ENCODE measurements around the gene FTL.

DNA sequence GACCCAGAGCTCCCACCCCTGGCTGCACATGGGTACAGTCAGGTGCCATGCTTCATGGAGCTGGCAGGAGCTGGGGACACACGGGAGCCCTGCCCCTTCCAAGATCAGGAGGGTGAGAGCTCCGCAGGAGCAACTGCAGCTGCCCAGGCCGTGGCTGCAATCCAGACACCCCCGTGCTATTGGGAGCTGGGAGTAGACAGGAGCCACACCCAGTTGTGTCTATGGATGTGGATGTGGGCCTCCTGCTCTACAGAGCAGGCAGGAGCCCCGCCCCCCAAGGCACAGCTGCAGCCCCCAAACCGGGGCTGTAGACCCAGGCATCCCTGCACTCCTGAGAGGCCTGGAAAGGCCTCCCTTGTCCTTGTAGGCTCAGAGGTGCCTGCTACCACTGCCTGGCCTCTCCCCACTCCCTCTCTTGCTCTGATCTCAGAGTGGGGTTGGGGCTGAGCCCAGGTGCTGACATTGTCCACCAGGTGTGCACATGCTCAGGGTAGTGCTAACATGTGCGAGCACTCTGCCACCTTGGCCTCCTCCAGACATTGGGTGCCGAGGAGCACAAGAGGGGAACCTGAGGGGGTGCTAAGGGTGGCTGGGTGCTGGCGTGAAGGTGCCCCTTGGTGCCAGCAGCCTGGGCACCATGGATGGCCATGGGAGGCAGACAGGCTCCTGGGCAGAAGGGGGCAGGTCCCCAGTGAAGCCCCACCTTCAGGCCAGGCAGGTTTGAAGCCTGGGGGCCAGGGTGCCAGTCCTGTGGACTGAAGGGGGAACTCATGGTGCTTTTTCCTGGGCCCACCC lies 18.4 kb upstream of the FTL start:
- TF ChIP-seq, protein P1, sequence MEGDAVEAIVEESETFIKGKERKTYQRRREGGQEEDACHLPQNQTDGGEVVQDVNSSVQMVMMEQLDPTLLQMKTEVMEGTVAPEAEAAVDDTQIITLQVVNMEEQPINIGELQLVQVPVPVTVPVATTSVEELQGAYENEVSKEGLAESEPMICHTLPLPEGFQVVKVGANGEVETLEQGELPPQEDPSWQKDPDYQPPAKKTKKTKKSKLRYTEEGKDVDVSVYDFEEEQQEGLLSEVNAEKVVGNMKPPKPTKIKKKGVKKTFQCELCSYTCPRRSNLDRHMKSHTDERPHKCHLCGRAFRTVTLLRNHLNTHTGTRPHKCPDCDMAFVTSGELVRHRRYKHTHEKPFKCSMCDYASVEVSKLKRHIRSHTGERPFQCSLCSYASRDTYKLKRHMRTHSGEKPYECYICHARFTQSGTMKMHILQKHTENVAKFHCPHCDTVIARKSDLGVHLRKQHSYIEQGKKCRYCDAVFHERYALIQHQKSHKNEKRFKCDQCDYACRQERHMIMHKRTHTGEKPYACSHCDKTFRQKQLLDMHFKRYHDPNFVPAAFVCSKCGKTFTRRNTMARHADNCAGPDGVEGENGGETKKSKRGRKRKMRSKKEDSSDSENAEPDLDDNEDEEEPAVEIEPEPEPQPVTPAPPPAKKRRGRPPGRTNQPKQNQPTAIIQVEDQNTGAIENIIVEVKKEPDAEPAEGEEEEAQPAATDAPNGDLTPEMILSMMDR (conservative IDR thresholded peaks at IDR 0.05; ENCODE audit: low read depth, low read length): no peak
- TF ChIP-seq EZH2 (IDR thresholded peaks at IDR 0.05; ENCODE audit: borderline replicate concordance, low read depth, low read length, poor library complexity, severe bottlenecking): no peak
